Heart left ventricle (tissue), 13 donors: ENCODE measurements around the gene FNDC3B.

Source experiments
- POLR2A ChIP-seq, 2 donors: fragments of 450-650 bp; IDR thresholded peaks; one replicate each; pipeline ENCODE4 v1.6.1; 2017; ENCODE audit warnings: antibody characterized with exemption in 2 of 2, mild to moderate bottlenecking in 2 of 2, moderate library complexity in 2 of 2
- TF ChIP-seq, protein P1 (sequence below), 12 donors: fragments of 200-600 bp; sonication (generic) in 4 of 12; IDR thresholded peaks; one replicate each; pipeline versions ENCODE4 v1.5.0 to v1.8.0; 2018 to 2022; ENCODE audit warnings: antibody characterized with exemption in 12 of 12, mild to moderate bottlenecking in 5 of 12
- donor health status: ischemic (EF 13 %, LVEDD 7.1; RV severe dilation, severe dysfunction).
- donor health status: DM: no; HTN: yes; CAD: no.
- donor health status: DM: no; HTN: no; CAD: no.
- donor health status: ischemic (EF 25% LVEDD 6.9; RV normal size, moderate dysfunction).
- donor health status: ischemic (EF 25% LVEDD 5.7; RV mildly dilated, moderate dysfunction).
- donor health status: ischemic (EF 35%, LVEDD 5.7; RV mildly dilated, moderate dysfunction).
- donor health status: nonischemic (EF 11% LVEDD 7.7; RV severe dilation, severe dysfunction).
- donor health status: DM: yes; HTN: yes; CAD: no.
- donor health status: PGD.
- donor health status: ischemic (EF 29% LVEDD 5.4; RV normal size, mild dysfunction).
- donor health status: nonischemic (EF 23%, LVEDD 6.1; RV moderate dilation, normal function).

DNA sequence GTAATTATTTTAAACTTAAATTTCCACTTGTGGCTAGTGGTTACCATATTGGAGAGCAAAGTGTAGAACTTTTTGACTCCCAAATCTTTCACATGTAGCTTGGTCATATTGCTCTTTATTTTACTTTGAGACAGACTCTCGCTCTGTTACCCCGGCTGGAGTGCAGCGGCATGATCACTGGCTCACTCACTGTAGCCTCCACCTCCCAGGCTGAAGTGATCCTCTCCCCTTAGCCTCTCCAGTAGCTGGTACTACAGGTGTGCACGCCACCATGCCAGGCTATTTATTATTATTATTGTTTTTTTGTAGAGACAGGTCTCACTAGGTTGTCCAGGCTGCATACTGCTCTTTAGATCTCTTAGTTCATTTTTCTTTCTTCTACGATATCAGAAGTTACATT lies 3.9 kb downstream of the FNDC3B start:
- TF ChIP-seq, protein P1, sequence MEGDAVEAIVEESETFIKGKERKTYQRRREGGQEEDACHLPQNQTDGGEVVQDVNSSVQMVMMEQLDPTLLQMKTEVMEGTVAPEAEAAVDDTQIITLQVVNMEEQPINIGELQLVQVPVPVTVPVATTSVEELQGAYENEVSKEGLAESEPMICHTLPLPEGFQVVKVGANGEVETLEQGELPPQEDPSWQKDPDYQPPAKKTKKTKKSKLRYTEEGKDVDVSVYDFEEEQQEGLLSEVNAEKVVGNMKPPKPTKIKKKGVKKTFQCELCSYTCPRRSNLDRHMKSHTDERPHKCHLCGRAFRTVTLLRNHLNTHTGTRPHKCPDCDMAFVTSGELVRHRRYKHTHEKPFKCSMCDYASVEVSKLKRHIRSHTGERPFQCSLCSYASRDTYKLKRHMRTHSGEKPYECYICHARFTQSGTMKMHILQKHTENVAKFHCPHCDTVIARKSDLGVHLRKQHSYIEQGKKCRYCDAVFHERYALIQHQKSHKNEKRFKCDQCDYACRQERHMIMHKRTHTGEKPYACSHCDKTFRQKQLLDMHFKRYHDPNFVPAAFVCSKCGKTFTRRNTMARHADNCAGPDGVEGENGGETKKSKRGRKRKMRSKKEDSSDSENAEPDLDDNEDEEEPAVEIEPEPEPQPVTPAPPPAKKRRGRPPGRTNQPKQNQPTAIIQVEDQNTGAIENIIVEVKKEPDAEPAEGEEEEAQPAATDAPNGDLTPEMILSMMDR (IDR thresholded peaks at IDR 0.05): no peak
- no peak for TF ChIP-seq POLR2A (IDR thresholded peaks at IDR 0.05)
